Measurements from ENCODE around the gene RSPH3.
A peak's percentile ranks its signal among the peaks of the same experiment; 100 is the strongest.
"Not testable (repeated sequence)": the region's sequence is repeated elsewhere in the genome, so short reads cannot be mapped to it uniquely, and the experiment has no call there.

Gene RSPH3, protein sequence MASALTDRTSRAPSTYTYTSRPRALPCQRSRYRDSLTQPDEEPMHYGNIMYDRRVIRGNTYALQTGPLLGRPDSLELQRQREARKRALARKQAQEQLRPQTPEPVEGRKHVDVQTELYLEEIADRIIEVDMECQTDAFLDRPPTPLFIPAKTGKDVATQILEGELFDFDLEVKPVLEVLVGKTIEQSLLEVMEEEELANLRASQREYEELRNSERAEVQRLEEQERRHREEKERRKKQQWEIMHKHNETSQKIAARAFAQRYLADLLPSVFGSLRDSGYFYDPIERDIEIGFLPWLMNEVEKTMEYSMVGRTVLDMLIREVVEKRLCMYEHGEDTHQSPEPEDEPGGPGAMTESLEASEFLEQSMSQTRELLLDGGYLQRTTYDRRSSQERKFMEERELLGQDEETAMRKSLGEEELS

DNA sequence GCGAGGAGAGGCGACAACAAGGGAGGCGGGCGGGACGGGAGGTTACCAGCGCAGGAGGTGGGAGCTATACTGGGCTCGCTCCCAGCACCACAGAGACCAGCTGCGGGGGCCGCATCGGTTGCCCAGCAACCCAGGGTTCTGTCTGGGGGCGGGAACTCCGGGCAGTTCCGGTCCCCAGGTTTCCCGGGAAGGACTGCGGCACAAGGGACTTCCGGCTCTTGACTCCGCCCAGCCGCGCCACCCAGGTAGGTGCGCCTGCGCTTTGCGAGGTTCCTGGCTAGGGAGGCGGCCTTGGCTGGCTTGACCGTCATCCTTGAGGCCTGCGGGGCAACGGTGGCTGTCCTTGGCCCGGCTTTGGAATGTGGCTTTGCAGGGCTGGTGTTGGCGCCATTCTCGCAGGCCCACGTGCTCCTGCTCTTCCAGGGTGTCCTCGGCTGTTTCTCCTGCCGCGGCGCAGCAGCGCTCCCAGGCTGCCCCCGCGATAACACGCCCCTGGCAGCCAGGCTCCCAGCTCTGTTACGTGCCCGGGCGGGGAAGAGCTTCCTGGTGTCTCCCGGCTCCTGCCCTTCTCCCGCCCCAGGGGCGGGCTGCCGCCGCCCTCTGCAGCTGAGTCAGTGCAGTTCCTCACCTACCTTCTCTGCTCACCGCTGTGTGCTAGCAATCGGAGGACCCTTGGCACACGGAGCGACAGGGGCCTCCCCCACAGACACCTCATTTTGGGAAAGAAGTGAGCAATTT is at the start of gene RSPH3:
RSPH3 (minus strand) TSS at position 537 of the 738 bp plus-strand sequence. CDS start 652 bp downstream, outside the sequence.
- DNase-seq, result peak; percentile 91

DNA sequence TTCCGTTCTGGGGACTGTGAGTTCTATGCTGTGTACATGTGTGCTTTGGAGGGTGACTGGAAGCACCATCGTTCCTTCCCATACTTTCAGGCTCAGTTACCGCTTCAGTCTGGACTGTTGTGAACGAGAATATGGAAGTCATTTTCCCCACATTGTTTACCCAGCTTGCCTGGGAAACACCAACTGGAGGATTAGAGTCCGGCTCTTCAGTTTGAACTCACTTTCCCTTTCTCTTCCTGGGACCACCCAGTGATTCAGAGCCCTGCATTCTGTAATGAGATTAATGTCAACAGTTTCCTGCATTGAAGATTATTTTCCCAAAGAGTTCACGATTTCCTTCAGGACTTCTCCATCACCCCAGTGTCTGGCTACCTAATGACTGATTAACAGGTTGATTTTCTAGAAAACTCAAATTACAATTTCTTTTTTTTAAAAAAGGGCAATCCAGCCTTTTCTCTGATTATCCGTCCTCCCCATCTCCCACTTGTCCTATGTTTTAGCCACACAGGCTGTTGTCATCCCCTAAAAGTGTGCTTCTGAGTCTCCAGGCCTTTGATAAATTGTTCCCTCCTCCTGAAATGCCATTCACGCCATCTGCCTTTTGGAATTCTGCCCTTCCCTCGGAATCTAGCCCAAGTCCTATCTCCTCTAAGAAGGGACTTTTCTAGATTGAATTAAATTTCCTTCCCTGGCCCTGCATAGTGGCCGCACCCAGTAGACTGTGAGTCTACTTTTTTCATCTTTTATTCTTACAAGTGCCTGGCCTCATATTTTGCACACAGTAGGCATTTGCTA is 48.1 kb upstream of the RSPH3 start:
- DNase-seq, result no peak

DNA sequence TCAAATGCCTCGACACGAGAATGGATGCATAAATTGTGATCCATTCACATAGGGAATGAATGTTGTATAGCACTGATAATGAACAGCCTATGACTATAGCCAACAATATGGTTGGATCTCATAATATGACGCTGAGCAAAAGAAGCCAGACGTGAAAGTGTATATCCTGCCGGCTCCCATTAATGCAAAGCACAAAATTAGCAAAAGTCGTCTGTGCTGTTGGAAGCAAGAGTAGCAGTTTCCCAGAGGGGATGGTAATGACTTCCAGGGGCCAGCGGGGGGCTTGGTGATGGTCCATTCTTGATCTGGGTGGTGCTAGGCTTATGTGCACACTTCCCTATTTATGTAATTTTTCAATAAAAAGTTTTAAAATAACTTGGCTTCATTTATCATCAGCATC is 45.8 kb upstream of the RSPH3 start:
- no peak for DNase-seq

DNA sequence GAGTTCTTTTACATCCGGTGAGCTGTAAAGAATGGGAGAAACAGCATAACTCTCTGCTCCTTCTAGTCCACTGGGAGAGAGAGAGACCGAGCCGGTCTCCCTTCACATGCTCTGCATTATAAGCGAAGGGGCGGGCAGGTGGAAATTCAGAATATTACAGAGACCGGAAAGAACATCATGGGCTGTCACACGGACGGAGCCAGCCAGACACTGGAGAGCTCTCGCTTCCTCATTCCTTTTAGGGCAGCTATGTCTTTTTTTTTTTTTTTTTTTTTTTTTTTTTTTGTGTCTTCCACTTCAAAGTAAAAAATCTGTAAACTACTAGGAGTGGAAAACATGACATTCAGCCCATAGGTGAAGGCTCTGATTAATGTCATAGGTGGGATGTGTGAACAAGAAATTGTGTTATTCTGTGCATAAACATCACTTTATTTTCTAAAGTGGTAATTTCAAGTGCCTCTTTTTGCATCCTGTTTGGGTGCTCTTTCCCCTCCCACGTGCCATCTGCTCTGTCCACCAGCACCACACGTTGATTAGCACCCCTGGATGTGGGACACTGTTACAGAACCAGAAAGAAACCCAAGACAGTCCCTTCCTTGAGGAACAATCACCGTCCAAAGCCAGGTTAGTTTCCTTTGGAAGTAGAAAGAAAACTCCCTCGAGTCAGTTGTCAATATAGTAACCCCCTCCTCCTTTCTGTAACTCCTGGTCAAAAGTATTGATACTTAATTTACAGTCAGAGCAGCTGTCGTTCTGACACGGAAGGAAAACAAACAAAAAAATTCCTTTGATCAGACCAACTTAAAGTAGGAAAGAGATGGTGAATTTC is 45.1 kb upstream of the RSPH3 start, which contains the start of gene TAGAP:
TAGAP (minus strand) TSS at position 93 of the 829 bp plus-strand sequence. CDS start 845 bp downstream, outside the sequence.
- no peak for DNase-seq

DNA sequence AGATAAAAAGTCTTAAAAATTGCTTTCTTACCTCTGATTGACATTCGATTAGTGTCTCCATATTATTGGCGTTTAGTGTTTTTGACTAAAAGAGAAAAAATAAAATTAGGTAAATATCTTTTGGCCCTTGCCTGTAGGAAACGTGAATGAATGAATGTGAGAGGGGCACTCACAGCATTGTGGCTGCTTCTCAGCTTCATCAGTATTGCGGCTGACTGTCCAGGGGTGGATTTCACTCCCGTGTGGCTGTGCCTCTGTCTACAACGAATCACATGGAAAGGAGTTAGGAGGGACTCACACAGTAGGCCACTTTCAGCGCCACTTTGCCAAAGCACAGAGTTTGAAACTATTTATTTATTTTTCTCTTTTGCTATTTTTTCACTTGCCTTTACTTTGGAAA is 43.9 kb upstream of the RSPH3 start:
- no peak for DNase-seq

DNA sequence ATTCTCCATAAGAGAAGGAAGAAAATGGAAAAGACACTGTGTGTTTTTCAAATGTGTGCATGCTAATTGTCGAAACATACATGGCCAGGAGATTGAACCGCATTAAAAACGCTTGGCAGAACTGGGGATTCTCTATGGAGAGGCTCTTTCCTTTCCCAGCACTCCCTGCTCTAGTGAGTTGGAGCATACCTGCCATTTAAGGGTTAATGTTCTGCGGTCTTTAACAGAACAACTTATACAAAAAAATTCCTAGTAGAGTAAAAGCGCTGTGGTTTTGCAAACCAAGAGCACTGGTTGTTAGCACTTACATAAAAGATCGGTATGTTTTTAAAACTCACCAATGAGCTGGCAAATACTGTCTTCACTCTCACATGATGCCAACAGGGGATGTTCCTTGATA is 43.2 kb upstream of the RSPH3 start:
- no peak for DNase-seq

DNA sequence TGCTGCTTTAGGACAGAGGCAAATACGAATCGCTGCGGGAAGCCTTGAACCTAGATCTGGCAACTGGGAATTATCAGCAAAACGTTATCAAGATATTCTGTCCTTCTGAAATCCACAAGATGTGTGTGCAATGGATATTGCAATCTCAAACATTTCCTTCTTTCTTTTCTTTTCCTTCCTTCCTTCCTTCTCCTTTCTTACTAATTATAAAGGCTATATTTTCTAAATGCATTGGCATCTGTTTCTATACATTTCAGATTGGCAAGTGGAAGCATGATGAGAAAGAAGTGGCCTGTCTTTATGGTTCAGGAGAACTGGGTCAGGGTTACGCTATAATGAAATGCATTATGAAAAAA is 42.8 kb upstream of the RSPH3 start:
- DNase-seq, result no peak

DNA sequence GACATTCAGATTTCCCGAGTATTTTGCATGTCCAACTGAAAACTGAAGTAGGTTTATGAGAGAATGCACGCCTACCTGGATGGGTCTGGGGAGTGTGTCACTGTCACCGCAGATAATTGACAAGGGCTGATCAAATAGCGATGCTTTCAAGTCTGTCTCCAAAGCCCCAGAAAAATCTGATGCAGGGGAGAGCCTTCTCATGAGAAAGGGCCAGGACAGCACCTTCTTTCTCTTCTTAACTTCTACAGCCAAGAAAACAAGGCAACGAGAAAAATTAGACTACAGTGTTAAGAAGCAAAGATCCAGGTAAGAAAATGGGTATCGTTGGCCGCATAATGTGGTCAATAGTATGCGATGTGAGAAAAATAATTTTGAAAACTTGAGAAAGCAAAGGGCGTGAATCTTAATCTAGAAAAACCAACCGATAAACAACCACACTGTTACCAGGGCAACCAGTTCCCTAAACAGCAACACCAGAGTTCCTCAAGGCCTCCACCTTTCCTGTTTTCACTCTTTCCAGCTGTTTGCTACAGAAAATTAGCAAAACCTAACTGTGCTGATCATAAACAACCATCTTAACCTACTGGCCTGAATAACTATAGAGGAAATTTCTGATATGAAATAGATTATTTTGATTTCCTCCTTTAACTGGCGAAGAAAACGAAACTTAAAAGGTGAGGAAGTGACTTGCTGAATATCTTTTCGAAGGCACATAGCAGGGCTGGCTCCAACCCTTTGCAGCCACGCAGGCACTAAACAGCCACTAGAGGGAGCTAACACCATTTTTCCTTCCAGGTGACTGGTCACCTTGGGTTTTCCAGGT is 42.2 kb upstream of the RSPH3 start:
- DNase-seq, result peak; percentile 48

DNA sequence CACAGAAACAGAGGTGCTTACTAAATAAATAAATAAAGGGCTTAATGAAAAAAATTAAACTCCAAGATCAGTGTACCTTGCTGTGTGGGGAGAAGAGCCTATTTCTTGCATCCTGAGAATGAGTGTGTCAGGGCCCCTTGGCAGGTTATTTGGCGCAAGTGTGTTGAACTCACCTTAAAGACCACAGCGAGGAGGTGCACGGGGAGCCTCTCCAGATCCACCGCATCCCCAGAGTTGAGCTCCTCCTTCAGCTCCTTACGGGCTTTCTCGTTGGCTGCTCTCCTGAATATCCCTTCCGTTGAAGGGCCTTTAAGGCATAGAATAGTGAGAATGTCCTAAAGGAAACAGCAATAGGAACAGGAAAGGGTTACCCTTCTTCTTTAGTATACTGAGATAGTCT is 41.2 kb upstream of the RSPH3 start:
- no peak for DNase-seq

DNA sequence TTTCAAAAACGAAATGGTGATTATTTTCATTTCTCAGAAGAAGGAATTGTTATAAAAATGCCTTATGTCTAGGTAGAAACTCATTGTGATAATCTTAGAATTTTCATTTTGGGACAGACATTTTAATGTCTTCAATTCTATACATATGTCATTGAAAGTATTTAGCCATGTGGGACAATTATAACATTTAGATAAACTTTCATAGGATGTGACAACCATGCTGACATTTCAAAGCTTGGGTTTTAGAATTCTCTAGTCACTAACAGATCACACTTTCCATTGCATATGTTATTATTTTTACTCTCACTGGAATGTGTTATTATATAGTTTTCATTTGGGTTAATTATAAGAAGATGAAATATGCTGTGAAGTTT is 39.9 kb upstream of the RSPH3 start:
- DNase-seq, result no peak

DNA sequence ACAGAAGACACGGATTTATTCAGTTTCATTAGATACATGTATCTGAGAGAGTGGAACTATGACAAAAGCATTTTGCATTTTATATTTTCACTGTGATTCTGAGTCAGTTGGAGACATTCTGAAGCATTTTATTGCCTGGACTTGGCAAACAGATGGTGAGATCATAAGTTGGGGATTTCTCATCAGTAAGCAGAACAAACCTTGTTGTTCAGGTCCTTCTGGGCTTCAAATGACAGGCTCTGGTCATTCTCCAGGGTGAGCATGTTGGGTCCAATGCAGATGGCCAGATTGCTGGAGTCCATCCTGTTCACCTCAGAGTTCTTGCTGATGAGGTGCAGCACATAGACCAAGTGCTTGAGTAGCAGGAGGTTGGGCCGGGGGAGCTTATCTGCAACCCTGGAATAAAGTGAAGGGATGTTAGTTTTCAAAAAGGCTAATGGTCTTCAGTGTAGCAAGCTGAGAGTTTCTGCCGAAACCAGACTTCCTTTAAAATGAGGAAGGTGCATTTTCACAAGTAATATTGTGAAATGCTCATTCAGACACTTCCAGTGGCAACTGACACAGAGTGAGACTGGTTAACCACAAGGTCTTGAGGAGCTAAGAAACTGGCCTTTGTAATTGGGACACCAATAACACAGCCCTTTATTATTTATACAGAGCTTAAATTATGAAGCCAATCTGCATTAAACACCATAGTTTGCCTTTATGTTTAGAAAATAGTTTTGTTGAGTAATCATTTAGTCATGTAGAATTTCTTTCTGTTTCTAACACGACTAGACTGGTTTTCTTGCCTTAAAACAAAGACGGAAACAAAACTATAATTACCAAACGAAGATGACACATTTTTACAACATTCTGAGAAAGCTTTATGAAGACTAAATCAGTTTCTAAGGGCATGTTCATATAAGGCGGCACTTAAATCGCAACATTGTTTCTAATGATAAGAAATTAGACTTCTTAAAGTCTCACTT is 39.2 kb upstream of the RSPH3 start:
- DNase-seq, result no peak

DNA sequence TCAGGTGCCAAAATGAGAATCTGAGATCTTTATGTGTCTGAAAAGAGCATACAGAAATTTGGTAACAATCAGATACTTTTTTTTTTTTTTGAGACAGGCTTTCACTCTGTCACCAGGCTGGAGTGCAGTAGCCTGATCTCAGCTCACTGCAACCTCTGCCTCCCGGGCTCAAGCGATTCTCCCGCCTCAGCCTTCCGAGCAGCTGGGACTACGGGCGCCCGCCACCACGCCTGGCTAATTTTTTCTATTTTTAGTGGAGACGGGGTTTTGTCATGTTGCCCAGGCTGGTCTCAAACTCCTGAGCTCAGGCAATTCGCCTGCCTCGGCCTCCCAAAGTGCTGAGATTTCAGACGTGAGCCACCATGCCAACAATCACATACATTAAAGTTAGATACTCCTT is 38.3 kb upstream of the RSPH3 start:
- DNase-seq, result not testable (repeated sequence)

DNA sequence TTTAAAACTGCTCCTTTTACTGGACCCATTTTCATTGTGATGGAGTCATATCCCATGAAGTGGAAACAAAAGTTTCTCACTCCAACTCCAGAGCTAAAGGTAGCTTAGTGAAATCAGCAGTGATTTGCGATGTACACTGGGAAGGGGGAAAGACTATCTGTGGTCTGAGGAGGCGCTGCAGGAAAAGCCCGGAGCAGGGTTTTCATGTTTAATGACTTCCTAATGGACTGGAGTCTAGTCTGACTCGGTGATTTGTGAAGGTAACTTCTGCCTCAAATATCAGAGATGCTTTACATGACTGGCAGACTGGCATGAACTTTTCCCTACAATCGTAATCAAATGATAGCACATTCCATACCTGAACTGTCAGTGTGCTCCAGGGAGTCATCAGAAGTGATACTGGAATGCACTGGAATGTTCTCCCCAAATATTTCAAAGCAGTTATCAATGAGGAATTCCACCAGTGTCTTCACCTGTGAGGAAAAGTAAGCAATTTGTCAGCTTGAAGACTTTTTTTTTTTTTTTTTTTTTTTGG is 37.8 kb upstream of the RSPH3 start:
- DNase-seq, result no peak

DNA sequence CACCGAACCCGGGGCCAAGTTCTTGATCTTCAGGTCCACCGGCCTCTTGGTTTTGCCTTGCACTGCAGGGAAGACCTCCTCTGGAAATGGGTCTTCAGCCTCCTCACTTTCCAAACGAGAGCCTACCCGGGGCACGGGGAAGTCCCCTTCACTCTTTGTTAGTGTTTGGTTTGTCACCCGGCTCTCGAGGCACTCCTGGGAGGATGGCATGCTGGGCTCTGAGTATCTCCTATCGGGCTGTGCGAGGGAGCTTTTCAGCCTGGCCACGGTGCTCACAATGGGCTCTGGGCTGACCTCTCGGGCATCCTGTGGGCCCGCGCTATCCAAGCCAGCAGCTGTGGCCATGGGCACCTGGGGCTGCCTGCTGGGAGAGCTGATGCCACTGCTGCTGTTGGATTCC is 36.7 kb upstream of the RSPH3 start:
- no peak for DNase-seq

DNA sequence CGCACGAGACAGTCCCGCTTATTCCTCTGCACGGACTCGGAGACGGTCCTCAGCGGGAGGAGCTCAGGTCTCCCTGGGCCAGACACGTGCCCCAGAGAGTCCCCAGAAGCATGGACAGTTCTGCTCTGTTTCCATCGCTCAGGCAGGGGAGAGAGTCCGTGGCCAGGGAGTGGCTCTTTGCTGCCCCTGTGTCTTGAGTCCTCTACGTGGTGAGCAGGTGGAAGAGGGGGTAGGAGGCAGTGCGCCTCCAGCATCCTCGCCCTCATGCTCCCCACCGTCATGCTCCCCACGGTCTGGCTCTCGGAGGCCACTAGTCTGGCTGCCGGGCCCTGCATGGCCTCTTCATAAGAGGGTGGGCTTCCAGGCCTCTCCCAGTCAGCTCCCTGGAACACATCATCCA is 35.9 kb upstream of the RSPH3 start:
- no peak for DNase-seq

DNA sequence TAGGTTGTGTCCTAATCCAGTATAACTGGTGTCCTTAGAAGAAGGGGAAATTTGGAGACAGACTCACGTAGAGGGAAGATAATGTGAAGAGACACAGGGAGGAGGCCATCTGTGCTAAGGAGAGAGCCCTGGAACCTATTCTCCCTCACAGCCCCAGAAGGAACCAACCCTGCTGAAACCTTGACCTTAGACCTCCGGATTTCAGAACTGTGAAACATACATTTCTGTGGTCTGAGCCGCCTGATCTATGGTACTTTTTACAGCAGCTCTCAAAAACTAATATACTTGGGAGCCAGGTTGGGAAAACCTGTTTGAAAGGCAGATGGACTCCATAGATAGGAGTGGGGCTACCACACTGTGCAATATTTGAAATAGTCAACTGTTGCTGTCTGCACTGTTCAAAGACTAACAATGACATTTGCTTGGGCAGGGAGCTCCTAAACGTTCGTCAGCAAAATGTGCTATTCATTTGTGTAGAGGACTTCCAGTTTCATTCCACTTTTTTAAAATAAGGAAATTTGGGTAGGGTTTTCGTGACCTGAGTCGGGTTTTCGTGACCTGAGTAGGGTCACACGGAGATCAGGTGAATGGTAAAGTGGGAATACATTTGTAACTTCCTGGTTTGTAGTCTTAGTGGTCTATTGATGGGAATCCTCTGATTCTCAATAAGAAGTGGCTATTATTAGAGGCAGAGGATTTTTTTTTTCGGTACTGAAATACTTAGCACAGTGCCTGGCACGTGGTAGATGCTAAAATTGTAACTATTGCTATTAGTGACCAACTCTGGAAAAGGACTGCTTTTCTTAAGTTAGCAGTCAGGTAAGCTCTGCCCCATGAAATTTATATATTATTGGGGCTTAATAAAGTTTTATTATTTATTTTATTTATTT is 33.4 kb upstream of the RSPH3 start:
- DNase-seq, result no peak

DNA sequence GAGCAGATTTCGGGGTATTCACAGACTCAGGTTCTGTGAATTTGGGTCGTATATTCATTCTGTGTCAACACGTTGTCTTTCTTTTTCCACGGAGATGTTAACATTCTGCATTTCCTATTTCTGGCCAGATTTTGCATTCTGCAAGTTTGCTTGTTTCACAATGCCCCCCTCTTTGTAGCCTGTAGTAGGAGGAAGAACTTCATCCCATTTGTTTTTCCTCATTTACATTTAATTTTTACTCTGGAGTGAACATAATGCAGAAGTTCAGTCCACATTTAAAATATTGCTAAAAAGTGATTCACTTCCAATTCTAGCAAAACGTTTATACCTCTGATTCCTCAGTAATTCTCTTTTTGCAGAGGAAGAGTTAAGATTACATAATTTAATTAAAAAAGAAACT is 31.8 kb upstream of the RSPH3 start:
- no peak for DNase-seq

DNA sequence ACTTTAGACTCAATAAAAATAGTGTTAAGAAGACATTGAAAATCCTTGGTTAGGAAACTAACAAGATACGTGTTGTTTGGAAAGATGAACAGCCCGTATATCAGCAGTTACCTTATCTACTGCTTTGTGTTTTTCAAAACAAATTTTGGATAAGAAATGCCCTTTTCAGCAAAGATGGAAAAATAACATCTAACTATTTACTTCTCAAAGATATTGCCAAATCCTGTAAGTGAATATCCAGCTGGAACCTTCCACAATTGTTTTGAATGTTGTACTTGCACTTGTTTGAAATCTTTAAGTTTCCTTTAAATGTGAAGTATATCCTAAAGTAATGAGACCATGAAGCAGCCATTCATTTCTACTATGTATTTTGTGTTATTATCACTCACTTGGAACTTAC is 30.2 kb upstream of the RSPH3 start:
- no peak for DNase-seq

DNA sequence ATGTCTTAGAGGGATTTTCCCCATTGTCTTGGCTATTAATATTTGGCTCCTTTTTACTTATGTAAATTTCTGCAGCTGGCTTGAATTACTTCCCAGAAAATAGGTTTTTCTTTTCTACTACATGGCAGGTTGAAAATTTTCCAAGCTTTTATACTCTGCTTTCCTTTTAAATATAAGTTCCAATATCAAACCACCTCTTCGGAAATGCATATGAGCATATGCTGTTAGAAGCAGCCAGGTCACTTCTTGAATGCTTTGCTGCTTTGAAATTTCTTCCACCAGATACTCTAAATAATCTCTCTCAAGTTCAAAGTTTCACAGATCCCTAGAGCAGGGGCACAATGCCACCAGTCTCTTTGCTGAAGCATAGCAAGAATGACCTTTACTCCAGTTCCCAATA is 25.2 kb upstream of the RSPH3 start:
- not testable (repeated sequence) for DNase-seq

All from NCI-H1048 (cell line).